Neural progenitor cell (in vitro differentiated cells): ENCODE results near the gene ARSA.

Experiments used
- CTCF ChIP-seq: fragments of 200-600 bp; sonication (generic); IDR thresholded peaks from 2 replicates; pipeline ENCODE4 v1.5.1; 2017; ENCODE audit warnings: antibody characterized with exemption, mild to moderate bottlenecking
- EZH2 ChIP-seq: fragments of 200-600 bp; sonication (generic); IDR thresholded peaks from 2 replicates; pipeline ENCODE4 v1.6.1; 2017; ENCODE audit warnings: antibody characterized with exemption, mild to moderate bottlenecking, moderate library complexity
- EZH2phosphoT487 ChIP-seq: fragments of 200-600 bp; sonication (generic); IDR thresholded peaks from 2 replicates; pipeline ENCODE4 v1.6.1; 2017; ENCODE audit warnings: antibody characterized with exemption

DNA sequence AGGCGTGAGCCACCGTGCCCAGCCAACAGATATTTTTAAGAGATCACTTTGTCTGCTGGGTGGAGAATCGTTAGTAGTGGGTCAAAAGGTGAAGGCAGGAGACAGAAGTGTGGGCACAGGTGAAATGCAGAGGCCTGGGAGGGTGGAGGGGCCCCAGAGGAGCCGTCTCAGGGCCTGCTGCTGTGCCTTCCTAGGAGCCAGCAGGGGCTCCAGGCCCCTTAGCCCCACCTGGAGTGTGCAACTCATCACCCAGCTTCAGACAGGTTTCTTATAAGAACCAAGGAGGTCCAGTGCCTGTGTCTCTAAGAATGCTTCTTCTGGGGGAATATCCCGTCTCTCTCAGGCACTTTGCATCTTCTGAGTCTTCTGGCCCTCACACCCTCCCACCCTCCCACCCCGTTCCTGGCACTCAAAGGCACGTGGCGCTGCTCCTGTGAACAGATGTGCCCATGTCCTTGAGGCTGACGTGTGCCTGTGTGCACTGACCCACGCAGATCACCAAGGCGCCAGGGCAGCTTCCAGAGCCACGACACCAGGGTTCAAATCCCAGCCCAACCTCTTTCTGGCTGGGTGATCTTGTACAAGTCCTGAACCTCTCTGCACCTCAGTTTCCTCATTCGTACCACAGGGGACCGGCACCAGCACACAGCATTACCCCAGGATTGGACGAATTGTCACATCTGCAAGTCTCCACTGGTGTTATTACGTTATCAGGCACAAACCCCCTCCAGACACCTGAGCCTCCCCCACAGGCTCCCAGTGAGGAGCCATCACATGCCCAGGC, 3.4 kb downstream of the ARSA start:
- TF ChIP-seq EZH2 (no peak), CTCF (no peak), EZH2phosphoT487 (no peak)
